Spleen (tissue), 7 donors: ENCODE data around the gene ACVR1.

Source experiments
- POLR2A ChIP-seq, 3 donors: fragments of 450-650 bp; IDR thresholded peaks; one replicate each; pipeline ENCODE4 v1.5.1; 2017; ENCODE audit warnings: antibody characterized with exemption in 3 of 3, mild to moderate bottlenecking in 1 of 3
- POLR2AphosphoS5 ChIP-seq, 3 donors: sonication (generic); formaldehyde crosslinking; IDR thresholded peaks; one replicate each; pipeline ENCODE4 v1.5.1; 2017; ENCODE audit warnings: antibody characterized with exemption in 3 of 3
- TF ChIP-seq, protein P1 (sequence below), 11 experiments: fragments of 200-600 bp in 7 of 11; fragments of 450-650 bp in 4 of 11; sonication (generic) in 4 of 11; IDR thresholded peaks in 8 of 11; conservative IDR thresholded peaks in 3 of 11; 1 replicate in 7 of 11; 2 replicates in 4 of 11; pipeline versions ENCODE4 v1.4.0 to v1.8.0; 2016 to 2021; ENCODE audit warnings: antibody characterized with exemption in 11 of 11, inconsistent platforms in 4 of 11, mild to moderate bottlenecking in 1 of 11
- donor health status: DM: no; HTN: no; CAD: no; lungs with moderate emphysema.
- donor health status: DM: no; HTN: no; CAD: no.
- donor health status: DM: no; HTN: no; CAD: no.

DNA sequence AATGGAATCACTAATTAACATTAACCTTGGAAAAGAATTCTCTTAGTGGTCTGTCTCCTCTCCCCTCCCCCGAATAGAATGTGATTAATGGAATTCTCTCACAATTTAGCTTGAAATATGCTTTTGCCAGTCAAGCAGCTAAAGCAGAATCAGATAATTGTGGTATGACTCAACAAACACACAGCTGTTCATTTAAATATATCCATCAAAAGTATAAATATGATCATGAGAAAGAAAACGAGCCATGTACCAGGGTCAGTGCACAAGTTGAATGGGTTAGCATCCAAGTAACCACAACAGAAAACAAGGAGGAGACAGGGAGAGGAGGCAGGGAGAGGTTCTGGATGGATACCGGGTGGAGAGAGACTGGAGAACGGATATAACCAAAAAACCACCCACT lies 66.9 kb downstream of the ACVR1 start:
- TF ChIP-seq, protein P1, sequence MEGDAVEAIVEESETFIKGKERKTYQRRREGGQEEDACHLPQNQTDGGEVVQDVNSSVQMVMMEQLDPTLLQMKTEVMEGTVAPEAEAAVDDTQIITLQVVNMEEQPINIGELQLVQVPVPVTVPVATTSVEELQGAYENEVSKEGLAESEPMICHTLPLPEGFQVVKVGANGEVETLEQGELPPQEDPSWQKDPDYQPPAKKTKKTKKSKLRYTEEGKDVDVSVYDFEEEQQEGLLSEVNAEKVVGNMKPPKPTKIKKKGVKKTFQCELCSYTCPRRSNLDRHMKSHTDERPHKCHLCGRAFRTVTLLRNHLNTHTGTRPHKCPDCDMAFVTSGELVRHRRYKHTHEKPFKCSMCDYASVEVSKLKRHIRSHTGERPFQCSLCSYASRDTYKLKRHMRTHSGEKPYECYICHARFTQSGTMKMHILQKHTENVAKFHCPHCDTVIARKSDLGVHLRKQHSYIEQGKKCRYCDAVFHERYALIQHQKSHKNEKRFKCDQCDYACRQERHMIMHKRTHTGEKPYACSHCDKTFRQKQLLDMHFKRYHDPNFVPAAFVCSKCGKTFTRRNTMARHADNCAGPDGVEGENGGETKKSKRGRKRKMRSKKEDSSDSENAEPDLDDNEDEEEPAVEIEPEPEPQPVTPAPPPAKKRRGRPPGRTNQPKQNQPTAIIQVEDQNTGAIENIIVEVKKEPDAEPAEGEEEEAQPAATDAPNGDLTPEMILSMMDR (IDR thresholded peaks at IDR 0.05 in 8 of 11, conservative IDR thresholded peaks at IDR 0.05 in 3 of 11) = no peak
- TF ChIP-seq POLR2A (IDR thresholded peaks at IDR 0.05) (no peak), POLR2AphosphoS5 (IDR thresholded peaks at IDR 0.05) (no peak)
